ENCODE results near the gene DHX40. TPM values are rescaled to one million over a fixed set of nuclear protein-coding genes. Genes with fewer than 3 reads are reported as not detected.
"Not testable (repeated sequence)": the region's sequence is repeated elsewhere in the genome, so short reads cannot be mapped to it uniquely, and the experiment has no call there.

DHX40 gene
- 85.1 TPM for total RNA-seq

GRCh38 chr17:59565171-59565958 lies at the start of gene DHX40:
Gene DHX40, plus strand, starts transcription at chr17:59565610. Its CDS starts 62 bp downstream, at chr17:59565672.
- no peaks in the 10 kb centered on the region for H3K9me3 ChIP-seq (ENCODE audit: low read depth, low read length)
- H3K4me1 ChIP-seq (ENCODE audit: insufficient read depth, low read length), result peaks cover 15% of the 10 kb centered on the region
- H3K4me3 ChIP-seq (ENCODE audit: low read length), result peak within 1 kb of the TSS; percentile 86
- no peaks in the 10 kb centered on the region for H3K27me3 ChIP-seq (ENCODE audit: insufficient read depth, low read length)

DNA sequence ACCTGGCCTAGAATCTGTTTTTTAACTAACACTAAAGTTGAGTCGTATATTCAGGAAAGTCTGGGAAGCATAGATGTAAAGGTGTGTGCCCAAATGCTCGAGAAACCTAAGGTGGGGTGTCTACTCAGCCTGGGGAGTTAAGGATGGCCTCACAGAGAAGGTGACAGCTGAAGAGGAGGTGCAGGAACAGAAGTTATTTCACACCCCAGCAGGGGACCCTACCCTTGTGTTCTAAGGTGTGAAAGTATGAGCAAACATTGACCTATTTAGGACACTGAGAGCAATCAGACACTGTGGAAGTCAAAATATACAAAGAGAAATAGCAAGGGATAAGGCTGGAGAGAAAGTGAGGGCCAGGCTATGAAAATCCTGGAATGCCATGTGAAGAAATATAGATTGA lies 49.0 kb upstream of the DHX40 start:
- H3K4me1 ChIP-seq (ENCODE audit: insufficient read depth, low read length), result peaks cover 51% of the 10 kb centered on the region
- no peaks in the 10 kb centered on the region for H3K27me3 ChIP-seq (ENCODE audit: insufficient read depth, low read length)
- no peak overlapping the region for H3K4me3 ChIP-seq (ENCODE audit: low read length)
- no peaks in the 10 kb centered on the region for H3K9me3 ChIP-seq (ENCODE audit: low read depth, low read length)

GRCh38 chr17:59519132-59519531 lies 46.3 kb upstream of the DHX40 start:
- Histone ChIP-seq H3K4me1 (ENCODE audit: insufficient read depth, low read length) (peaks cover 42% of the 10 kb centered on the region), H3K27me3 (ENCODE audit: insufficient read depth, low read length) (no peaks in the 10 kb centered on the region), H3K4me3 (ENCODE audit: low read length) (no peak overlapping the region), H3K9me3 (ENCODE audit: low read depth, low read length) (no peaks in the 10 kb centered on the region)

GRCh38 chr17:59520251-59520650 lies 45.2 kb upstream of the DHX40 start:
- no peaks in the 10 kb centered on the region for H3K9me3 ChIP-seq (ENCODE audit: low read depth, low read length)
- H3K27me3 ChIP-seq (ENCODE audit: insufficient read depth, low read length), result no peaks in the 10 kb centered on the region
- H3K4me1 ChIP-seq (ENCODE audit: insufficient read depth, low read length), result peaks cover 30% of the 10 kb centered on the region
- no peak overlapping the region for H3K4me3 ChIP-seq (ENCODE audit: low read length)

GRCh38 chr17:59521465-59522126 lies 43.8 kb upstream of the DHX40 start:
- peaks cover 18% of the 10 kb centered on the region for H3K4me1 ChIP-seq (ENCODE audit: insufficient read depth, low read length)
- no peaks in the 10 kb centered on the region for H3K9me3 ChIP-seq (ENCODE audit: low read depth, low read length)
- H3K4me3 ChIP-seq (ENCODE audit: low read length), result no peak overlapping the region
- H3K27me3 ChIP-seq (ENCODE audit: insufficient read depth, low read length), result no peaks in the 10 kb centered on the region

- H3K27me3 ChIP-seq (ENCODE audit: insufficient read depth, low read length); H3K4me3 ChIP-seq (ENCODE audit: low read length); H3K9me3 ChIP-seq (ENCODE audit: low read depth, low read length): not testable (repeated sequence)
- peaks cover 12% of the 10 kb centered on the region for H3K4me1 ChIP-seq (ENCODE audit: insufficient read depth, low read length)
These were observed 40.5 kb upstream of the DHX40 start for GRCh38 chr17:59524930-59525329.

DNA sequence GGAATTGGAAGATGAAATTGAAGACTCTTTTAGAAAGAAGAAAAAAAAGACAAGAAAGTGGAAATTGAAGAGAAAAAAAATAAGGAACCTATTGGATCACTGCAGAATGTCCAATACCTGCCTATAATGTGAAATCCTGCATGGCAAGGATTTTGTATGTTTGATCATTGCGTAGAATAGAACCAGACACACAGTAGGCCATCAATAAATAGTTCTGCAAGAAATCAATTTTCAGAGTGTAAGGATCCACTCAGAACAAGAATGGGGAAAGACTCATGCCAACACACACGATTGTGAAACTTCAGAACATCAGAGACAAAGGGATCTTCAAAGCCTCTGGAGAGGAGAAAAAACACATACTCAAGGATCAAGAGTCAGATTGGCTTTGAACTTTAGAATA lies 39.7 kb upstream of the DHX40 start:
- Histone ChIP-seq H3K9me3 (ENCODE audit: low read depth, low read length) (no peaks in the 10 kb centered on the region), H3K4me3 (ENCODE audit: low read length) (no peak overlapping the region), H3K4me1 (ENCODE audit: insufficient read depth, low read length) (peaks cover 7% of the 10 kb centered on the region), H3K27me3 (ENCODE audit: insufficient read depth, low read length) (no peaks in the 10 kb centered on the region)

DNA sequence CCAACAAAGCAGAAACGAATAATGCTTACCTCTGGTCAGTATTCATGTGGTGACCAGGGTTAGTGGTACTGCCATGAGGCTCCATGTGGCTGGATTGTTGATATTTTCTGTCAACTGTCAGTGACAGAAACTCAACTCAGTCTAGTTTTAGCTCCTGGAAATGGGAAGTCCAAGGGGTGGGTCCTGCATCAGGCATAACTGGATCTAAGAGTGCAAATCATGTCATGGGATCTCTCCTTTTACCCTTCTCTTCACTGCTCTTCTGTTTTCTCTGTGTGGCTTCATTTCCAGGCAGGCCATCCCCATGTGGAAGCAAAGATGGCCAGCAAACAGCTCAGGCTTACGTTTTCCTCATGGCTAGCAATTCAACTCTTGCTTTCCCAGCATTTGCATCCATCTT lies 39.0 kb upstream of the DHX40 start:
- H3K27me3 ChIP-seq (ENCODE audit: insufficient read depth, low read length), result no peaks in the 10 kb centered on the region
- H3K9me3 ChIP-seq (ENCODE audit: low read depth, low read length), result no peaks in the 10 kb centered on the region
- H3K4me3 ChIP-seq (ENCODE audit: low read length), result no peak overlapping the region
- peaks cover 3% of the 10 kb centered on the region for H3K4me1 ChIP-seq (ENCODE audit: insufficient read depth, low read length)

- Histone ChIP-seq H3K27me3 (ENCODE audit: insufficient read depth, low read length) (no peaks in the 10 kb centered on the region), H3K4me1 (ENCODE audit: insufficient read depth, low read length) (no peaks in the 10 kb centered on the region), H3K4me3 (ENCODE audit: low read length) (no peak overlapping the region), H3K9me3 (ENCODE audit: low read depth, low read length) (no peaks in the 10 kb centered on the region)
These were observed 38.0 kb upstream of the DHX40 start for GRCh38 chr17:59527325-59527917.

GRCh38 chr17:59527931-59528330 lies 37.5 kb upstream of the DHX40 start:
- no peak overlapping the region for H3K4me3 ChIP-seq (ENCODE audit: low read length)
- no peaks in the 10 kb centered on the region for H3K9me3 ChIP-seq (ENCODE audit: low read depth, low read length)
- peaks cover under 1% of the 10 kb centered on the region for H3K4me1 ChIP-seq (ENCODE audit: insufficient read depth, low read length)
- H3K27me3 ChIP-seq (ENCODE audit: insufficient read depth, low read length), result no peaks in the 10 kb centered on the region

GRCh38 chr17:59530531-59530930 lies 34.9 kb upstream of the DHX40 start:
- Histone ChIP-seq H3K4me3 (ENCODE audit: low read length) (no peak overlapping the region), H3K4me1 (ENCODE audit: insufficient read depth, low read length) (peaks cover 14% of the 10 kb centered on the region), H3K9me3 (ENCODE audit: low read depth, low read length) (no peaks in the 10 kb centered on the region), H3K27me3 (ENCODE audit: insufficient read depth, low read length) (no peaks in the 10 kb centered on the region)

GRCh38 chr17:59533694-59534093 lies 31.7 kb upstream of the DHX40 start:
- no peak overlapping the region for H3K4me3 ChIP-seq (ENCODE audit: low read length)
- peaks cover 14% of the 10 kb centered on the region for H3K4me1 ChIP-seq (ENCODE audit: insufficient read depth, low read length)
- H3K9me3 ChIP-seq (ENCODE audit: low read depth, low read length), result no peaks in the 10 kb centered on the region
- no peaks in the 10 kb centered on the region for H3K27me3 ChIP-seq (ENCODE audit: insufficient read depth, low read length)

DNA sequence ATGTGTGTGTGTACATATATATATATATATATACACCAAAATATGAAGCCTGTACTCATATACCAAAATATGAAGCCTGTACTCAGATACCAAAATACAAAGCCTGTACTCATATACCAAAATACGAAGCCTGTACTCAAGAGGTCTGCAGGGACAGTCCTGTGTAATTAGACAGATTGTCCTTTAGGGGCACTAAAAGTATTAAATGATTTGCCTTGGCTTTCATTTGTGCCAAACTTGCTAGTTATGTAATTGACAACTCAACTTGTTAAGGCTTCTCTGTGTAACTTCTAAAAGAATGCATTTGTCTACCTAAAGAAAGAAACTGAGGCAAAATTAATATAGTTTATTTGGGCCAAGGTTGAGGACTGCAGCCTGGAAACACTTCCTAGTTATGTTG lies 30.8 kb upstream of the DHX40 start:
- no peak overlapping the region for H3K4me3 ChIP-seq (ENCODE audit: low read length)
- H3K9me3 ChIP-seq (ENCODE audit: low read depth, low read length), result no peaks in the 10 kb centered on the region
- H3K4me1 ChIP-seq (ENCODE audit: insufficient read depth, low read length), result peaks cover 14% of the 10 kb centered on the region
- H3K27me3 ChIP-seq (ENCODE audit: insufficient read depth, low read length), result no peaks in the 10 kb centered on the region

- Histone ChIP-seq H3K27me3 (ENCODE audit: insufficient read depth, low read length) (no peaks in the 10 kb centered on the region), H3K4me1 (ENCODE audit: insufficient read depth, low read length) (peaks cover 17% of the 10 kb centered on the region), H3K9me3 (ENCODE audit: low read depth, low read length) (no peaks in the 10 kb centered on the region), H3K4me3 (ENCODE audit: low read length) (no peak overlapping the region)
These were observed 27.1 kb upstream of the DHX40 start for GRCh38 chr17:59538195-59538909.
